Astrocyte (in vitro differentiated cells and primary cell): ENCODE results near the gene ATRN. TPM values are rescaled to one million over a fixed set of nuclear protein-coding genes. Genes with fewer than 3 reads are reported as not detected.
A peak's percentile ranks its signal among the peaks of the same experiment; 100 is the strongest.
"Not testable (repeated sequence)": the region's sequence is repeated elsewhere in the genome, so short reads cannot be mapped to it uniquely, and the experiment has no call there.

Experiments used
- DNase-seq: peaks from one replicate; pipeline ENCODE4 v3.0.0-alpha.2; 2010; ENCODE audit warnings: low read depth
- FAIRE-seq: peaks from 2 replicates; lab custom pipeline; 2011; peaks lifted over from hg19 to GRCh38; lab: Jason Lieb, UNC
- H2AFZ ChIP-seq: 2 replicates; pipeline ENCODE4 v1.6.0; 2012; ENCODE audit warnings: low read depth, low read length, inconsistent platforms
- H3K27ac ChIP-seq: 2 replicates; pipeline ENCODE4 v1.5.1; 2011; ENCODE audit warnings: low read depth, low read length, inconsistent platforms
- H3K27me3 ChIP-seq: 2 replicates; pipeline ENCODE4 v1.6.0; 2011; ENCODE audit warnings: low read length, inconsistent platforms; ENCODE audit not compliant: insufficient read depth
- H3K36me3 ChIP-seq: 2 replicates; pipeline ENCODE4 v1.5.1; 2011; ENCODE audit warnings: low read length, inconsistent platforms; ENCODE audit not compliant: insufficient read depth
- H3K4me1 ChIP-seq: 2 replicates; pipeline ENCODE4 v1.5.1; 2011; ENCODE audit warnings: low read length, inconsistent platforms; ENCODE audit not compliant: insufficient read depth
- H3K4me2 ChIP-seq: 2 replicates; pipeline ENCODE4 v1.6.0; 2012; ENCODE audit warnings: low read length, inconsistent platforms
- H3K4me3 ChIP-seq: 2 replicates; pipeline ENCODE4 v1.5.1; 2011; ENCODE audit warnings: low read depth, mild to moderate bottlenecking, low read length, inconsistent platforms; ENCODE audit not compliant: insufficient read depth
- H3K79me2 ChIP-seq: 2 replicates; pipeline ENCODE4 v1.6.0; 2012; ENCODE audit warnings: mild to moderate bottlenecking, low read length, inconsistent platforms; ENCODE audit not compliant: insufficient read depth
- H3K9ac ChIP-seq: 2 replicates; pipeline ENCODE4 v1.6.0; 2012; ENCODE audit warnings: mild to moderate bottlenecking, low read length, inconsistent platforms
- H3K9me3 ChIP-seq: 2 replicates; pipeline ENCODE4 v1.5.1; 2012; ENCODE audit warnings: low read depth, mild to moderate bottlenecking, low read length, inconsistent platforms; ENCODE audit not compliant: insufficient read depth
- H4K20me1 ChIP-seq: 2 replicates; pipeline ENCODE4 v1.6.0; 2012; ENCODE audit warnings: low read length, inconsistent platforms; ENCODE audit not compliant: insufficient read depth
- H3K27ac Mint-ChIP-seq: one replicate; pipeline ENCODE4 v1.8.0; 2021; ENCODE audit warnings: mild to moderate bottlenecking, mixed read lengths; ENCODE audit not compliant: unreplicated experiment
- H3K27me3 Mint-ChIP-seq: one replicate; pipeline ENCODE4 v1.8.0; 2021; ENCODE audit warnings: low read depth, mixed read lengths; ENCODE audit not compliant: unreplicated experiment
- H3K36me3 Mint-ChIP-seq: one replicate; pipeline ENCODE4 v1.8.0; 2021; ENCODE audit warnings: low read depth, mixed read lengths; ENCODE audit not compliant: unreplicated experiment
- H3K4me1 Mint-ChIP-seq: one replicate; pipeline ENCODE4 v1.8.0; 2021; ENCODE audit warnings: low read depth, mixed read lengths; ENCODE audit not compliant: unreplicated experiment
- H3K4me3 Mint-ChIP-seq: one replicate; pipeline ENCODE4 v1.8.0; 2021; ENCODE audit warnings: mild to moderate bottlenecking, moderate library complexity, mixed read lengths; ENCODE audit not compliant: unreplicated experiment
- H3K9me3 Mint-ChIP-seq: one replicate; pipeline ENCODE4 v1.8.0; 2021; ENCODE audit warnings: mild to moderate bottlenecking, mixed read lengths; ENCODE audit not compliant: unreplicated experiment
- CTCF ChIP-seq: IDR thresholded peaks from 2 replicates; pipeline ENCODE4 v1.5.1; 2011; ENCODE audit warnings: low read depth, mild to moderate bottlenecking, inconsistent platforms, low read length, moderate library complexity; ENCODE audit not compliant: insufficient read depth
- EZH2 ChIP-seq: IDR thresholded peaks from 2 replicates; pipeline ENCODE4 v1.6.1; 2012; ENCODE audit warnings: mild to moderate bottlenecking, low read length, inconsistent platforms; ENCODE audit not compliant: insufficient read depth
- total RNA-seq: library from RNA; stranded (reverse); gene quantifications from 2 replicates; pipeline ENCODE4 v1.2.1, GENCODE V29; 2021

The ATRN gene
- total RNA-seq, 1 donor from 2014 or later: 33.8 TPM

- H3K27me3 ChIP-seq: no peaks in the 10 kb centered on the region
- H4K20me1 ChIP-seq: peaks cover 5% of the 10 kb centered on the region
- DNase-seq (no peak), FAIRE-seq (no peak)
- peaks cover 18% of the 10 kb centered on the region for H3K4me1 Mint-ChIP-seq
- H3K4me1 ChIP-seq: no peaks in the 10 kb centered on the region
- H3K27me3 Mint-ChIP-seq: no peaks in the 10 kb centered on the region
- no peaks in the 10 kb centered on the region for H3K9me3 Mint-ChIP-seq
- peak overlapping the region; percentile 4 for H3K9ac ChIP-seq
- H3K79me2 ChIP-seq: no peaks in the 10 kb centered on the region
- no peaks in the 10 kb centered on the region for H3K36me3 ChIP-seq
- peak overlapping the region; percentile 9 for H3K4me2 ChIP-seq
- no peak for TF ChIP-seq CTCF
- TF ChIP-seq EZH2: no peak
- no peak overlapping the region for H2AFZ ChIP-seq
- H3K27ac Mint-ChIP-seq: peak overlapping the region; percentile 36
- no peak overlapping the region for H3K27ac ChIP-seq
- H3K4me3 ChIP-seq: no peak overlapping the region
- H3K4me3 Mint-ChIP-seq: no peak overlapping the region
- no peaks in the 10 kb centered on the region for H3K9me3 ChIP-seq
- H3K36me3 Mint-ChIP-seq: peaks cover 10% of the 10 kb centered on the region
Measured at GRCh38 chr20:3613821-3614440, 143.1 kb downstream of the ATRN start.

- no peak overlapping the region for H3K27ac ChIP-seq
- peak overlapping the region; percentile 9 for H3K4me2 ChIP-seq
- no peaks in the 10 kb centered on the region for H3K9me3 ChIP-seq
- no peak overlapping the region for H3K4me3 Mint-ChIP-seq
- H3K27me3 Mint-ChIP-seq: no peaks in the 10 kb centered on the region
- H3K27me3 ChIP-seq: no peaks in the 10 kb centered on the region
- peak overlapping the region; percentile 4 for H3K9ac ChIP-seq
- H4K20me1 ChIP-seq: peaks cover 5% of the 10 kb centered on the region
- DNase-seq (peak; percentile 6), FAIRE-seq (no peak)
- H3K27ac Mint-ChIP-seq: peak overlapping the region; percentile 36
- peaks cover 10% of the 10 kb centered on the region for H3K36me3 Mint-ChIP-seq
- H2AFZ ChIP-seq: no peak overlapping the region
- H3K4me3 ChIP-seq: no peak overlapping the region
- H3K4me1 ChIP-seq: no peaks in the 10 kb centered on the region
- H3K79me2 ChIP-seq: no peaks in the 10 kb centered on the region
- TF ChIP-seq CTCF (no peak), EZH2 (no peak)
- H3K36me3 ChIP-seq: no peaks in the 10 kb centered on the region
- peaks cover 18% of the 10 kb centered on the region for H3K4me1 Mint-ChIP-seq
- H3K9me3 Mint-ChIP-seq: no peaks in the 10 kb centered on the region
Measured at GRCh38 chr20:3614466-3614865, 143.6 kb downstream of the ATRN start.

GRCh38 chr20:3615171-3615840 lies 144.5 kb downstream of the ATRN start:
- H3K27me3 ChIP-seq, H3K4me1 ChIP-seq, H3K4me2 ChIP-seq, H3K36me3 ChIP-seq, H3K4me3 ChIP-seq, H3K9ac ChIP-seq, FAIRE-seq, H2AFZ ChIP-seq, DNase-seq, H3K9me3 Mint-ChIP-seq, H3K27ac Mint-ChIP-seq, H3K79me2 ChIP-seq, H4K20me1 ChIP-seq, H3K36me3 Mint-ChIP-seq, H3K27me3 Mint-ChIP-seq, H3K9me3 ChIP-seq, H3K27ac ChIP-seq, H3K4me3 Mint-ChIP-seq: not testable (repeated sequence)
- peaks cover 18% of the 10 kb centered on the region for H3K4me1 Mint-ChIP-seq
